ENCODE results near the gene ADIRF. TPM values are rescaled to one million over a fixed set of nuclear protein-coding genes. Genes with fewer than 3 reads are reported as not detected.

Gene ADIRF
- total and polyA plus RNA-seq, 9 of the 15 experiments (the other 6 are each of a cell fraction or from before 2014, with no cell fraction given) = 0.08 TPM; not detected in 8

DNA sequence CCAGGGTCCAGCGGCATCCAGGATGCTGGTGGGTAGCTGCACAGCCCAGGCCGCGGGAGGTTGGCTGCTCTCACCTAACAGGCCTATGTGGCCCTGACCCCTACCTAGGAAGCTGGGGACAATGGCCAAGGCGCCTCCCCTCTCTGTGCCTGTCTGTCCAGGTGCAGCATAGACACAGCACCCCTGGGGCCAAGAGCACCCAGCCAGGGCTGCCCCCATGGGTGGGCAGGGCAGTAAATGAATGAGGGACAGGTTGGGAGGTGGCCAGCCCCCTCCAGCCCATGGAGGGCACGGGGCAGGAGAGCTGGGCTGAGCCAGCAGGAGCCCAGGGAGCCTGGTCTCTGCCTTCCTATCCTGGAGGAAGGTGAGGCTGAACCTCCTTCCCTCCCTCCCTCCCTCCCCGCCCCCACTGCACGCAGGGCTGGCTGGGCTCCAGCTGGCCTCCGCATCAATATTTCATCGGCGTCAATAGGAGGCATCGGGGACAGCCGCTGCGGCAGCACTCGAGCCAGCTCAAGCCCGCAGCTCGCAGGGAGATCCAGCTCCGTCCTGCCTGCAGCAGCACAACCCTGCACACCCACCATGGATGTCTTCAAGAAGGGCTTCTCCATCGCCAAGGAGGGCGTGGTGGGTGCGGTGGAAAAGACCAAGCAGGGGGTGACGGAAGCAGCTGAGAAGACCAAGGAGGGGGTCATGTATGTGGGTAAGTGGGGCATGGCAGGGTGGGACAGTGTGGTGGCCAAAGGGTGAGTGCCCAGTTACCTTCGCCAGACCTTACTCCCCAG lies 10.0 kb upstream of the ADIRF start, which contains the start of gene SNCG (continued):
- TF ChIP-seq, protein P1, sequence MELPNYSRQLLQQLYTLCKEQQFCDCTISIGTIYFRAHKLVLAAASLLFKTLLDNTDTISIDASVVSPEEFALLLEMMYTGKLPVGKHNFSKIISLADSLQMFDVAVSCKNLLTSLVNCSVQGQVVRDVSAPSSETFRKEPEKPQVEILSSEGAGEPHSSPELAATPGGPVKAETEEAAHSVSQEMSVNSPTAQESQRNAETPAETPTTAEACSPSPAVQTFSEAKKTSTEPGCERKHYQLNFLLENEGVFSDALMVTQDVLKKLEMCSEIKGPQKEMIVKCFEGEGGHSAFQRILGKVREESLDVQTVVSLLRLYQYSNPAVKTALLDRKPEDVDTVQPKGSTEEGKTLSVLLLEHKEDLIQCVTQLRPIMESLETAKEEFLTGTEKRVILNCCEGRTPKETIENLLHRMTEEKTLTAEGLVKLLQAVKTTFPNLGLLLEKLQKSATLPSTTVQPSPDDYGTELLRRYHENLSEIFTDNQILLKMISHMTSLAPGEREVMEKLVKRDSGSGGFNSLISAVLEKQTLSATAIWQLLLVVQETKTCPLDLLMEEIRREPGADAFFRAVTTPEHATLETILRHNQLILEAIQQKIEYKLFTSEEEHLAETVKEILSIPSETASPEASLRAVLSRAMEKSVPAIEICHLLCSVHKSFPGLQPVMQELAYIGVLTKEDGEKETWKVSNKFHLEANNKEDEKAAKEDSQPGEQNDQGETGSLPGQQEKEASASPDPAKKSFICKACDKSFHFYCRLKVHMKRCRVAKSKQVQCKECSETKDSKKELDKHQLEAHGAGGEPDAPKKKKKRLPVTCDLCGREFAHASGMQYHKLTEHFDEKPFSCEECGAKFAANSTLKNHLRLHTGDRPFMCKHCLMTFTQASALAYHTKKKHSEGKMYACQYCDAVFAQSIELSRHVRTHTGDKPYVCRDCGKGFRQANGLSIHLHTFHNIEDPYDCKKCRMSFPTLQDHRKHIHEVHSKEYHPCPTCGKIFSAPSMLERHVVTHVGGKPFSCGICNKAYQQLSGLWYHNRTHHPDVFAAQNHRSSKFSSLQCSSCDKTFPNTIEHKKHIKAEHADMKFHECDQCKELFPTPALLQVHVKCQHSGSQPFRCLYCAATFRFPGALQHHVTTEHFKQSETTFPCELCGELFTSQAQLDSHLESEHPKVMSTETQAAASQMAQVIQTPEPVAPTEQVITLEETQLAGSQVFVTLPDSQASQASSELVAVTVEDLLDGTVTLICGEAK (IDR thresholded peaks at IDR 0.05) = peak; percentile 20; the same call in 1 of the 2 replicates
- TF ChIP-seq, protein P1 (CRISPR knock-in tag; IDR thresholded peaks at IDR 0.05) = no peak
- TF ChIP-seq HNRNPH1 (optimal IDR thresholded peaks at IDR 0.05; ENCODE audit: low read depth, low read length) = no peak
- no peak for TF ChIP-seq TCF7L2 (IDR thresholded peaks at IDR 0.05; ENCODE audit: low read depth, low read length)
- no peak for TF ChIP-seq NCOA2 (IDR thresholded peaks at IDR 0.05; ENCODE audit: partially characterized antibody in 2 of 2)
- no peak for TF ChIP-seq BRD9 (IDR thresholded peaks at IDR 0.05; ENCODE audit: low read depth, partially characterized antibody)
- no peak for TF ChIP-seq MIER1 (IDR thresholded peaks at IDR 0.05; ENCODE audit: low read depth)
- TF ChIP-seq REST (IDR thresholded peaks at IDR 0.05; ENCODE audit: borderline replicate concordance) = peak; percentile 54
- TF ChIP-seq REST (CRISPR knock-in tag; IDR thresholded peaks at IDR 0.05; ENCODE audit: low read depth) = no peak
- no peak for TF ChIP-seq IRF2 (CRISPR knock-in tag; IDR thresholded peaks at IDR 0.05)

All from K562 (cell line).